ENCODE measurements around the gene CLIP4.

The CLIP4 gene

GRCh38 chr2:29182920-29183319 lies 67.7 kb downstream of the CLIP4 start:
- no peak overlapping the region for H3K4me3 ChIP-seq (ENCODE audit: low read depth, low read length)
- TF ChIP-seq CTCF (conservative IDR thresholded peaks at IDR 0.05; ENCODE audit: low read depth, low read length), result no peak
- DNase-seq (ENCODE audit: low read depth), result no peak

GRCh38 chr2:29184531-29184930 lies 69.3 kb downstream of the CLIP4 start:
- DNase-seq (ENCODE audit: low read depth), result no peak
- TF ChIP-seq CTCF (conservative IDR thresholded peaks at IDR 0.05; ENCODE audit: low read depth, low read length), result no peak
- H3K4me3 ChIP-seq (ENCODE audit: low read depth, low read length), result no peak overlapping the region

GRCh38 chr2:29186817-29187216 lies 71.6 kb downstream of the CLIP4 start:
- TF ChIP-seq CTCF (conservative IDR thresholded peaks at IDR 0.05; ENCODE audit: low read depth, low read length), result no peak
- no peak overlapping the region for H3K4me3 ChIP-seq (ENCODE audit: low read depth, low read length)
- DNase-seq (ENCODE audit: low read depth), result peak; percentile 33

GRCh38 chr2:29187926-29188325 lies 72.7 kb downstream of the CLIP4 start:
- TF ChIP-seq CTCF (conservative IDR thresholded peaks at IDR 0.05; ENCODE audit: low read depth, low read length), result no peak
- DNase-seq (ENCODE audit: low read depth), result no peak
- H3K4me3 ChIP-seq (ENCODE audit: low read depth, low read length), result no peak overlapping the region

- no peak for DNase-seq (ENCODE audit: low read depth)
- TF ChIP-seq CTCF (conservative IDR thresholded peaks at IDR 0.05; ENCODE audit: low read depth, low read length), result no peak
- H3K4me3 ChIP-seq (ENCODE audit: low read depth, low read length), result no peak overlapping the region
Observed at GRCh38 chr2:29189052-29189451, 73.8 kb downstream of the CLIP4 start.

- H3K4me3 ChIP-seq (ENCODE audit: low read depth, low read length), result no peak overlapping the region
- TF ChIP-seq CTCF (conservative IDR thresholded peaks at IDR 0.05; ENCODE audit: low read depth, low read length), result no peak
- no peak for DNase-seq (ENCODE audit: low read depth)
Observed at GRCh38 chr2:29191817-29192216, 76.6 kb downstream of the CLIP4 start.

- no peak overlapping the region for H3K4me3 ChIP-seq (ENCODE audit: low read depth, low read length)
- no peak for DNase-seq (ENCODE audit: low read depth)
- no peak for TF ChIP-seq CTCF (conservative IDR thresholded peaks at IDR 0.05; ENCODE audit: low read depth, low read length)
Observed at GRCh38 chr2:29192526-29192925, 77.3 kb downstream of the CLIP4 start.
